Hypothalamus (tissue), 51 donors: ENCODE results near the gene ANAPC1.
"Not testable (repeated sequence)": the region's sequence is repeated elsewhere in the genome, so short reads cannot be mapped to it uniquely, and the experiment has no call there.

Experiments
- DNase-seq, 51 donors: peaks; one replicate each; lab custom pipeline; 2025; lab: John Stamatoyannopoulos, UW

The ANAPC1 gene

GRCh38 chr2:111741517-111741916, 142.5 kb downstream of the ANAPC1 start:
- DNase-seq, result not testable (repeated sequence)

- not testable (repeated sequence) for DNase-seq
These were observed 147.9 kb downstream of the ANAPC1 start for GRCh38 chr2:111735838-111736721.

DNA sequence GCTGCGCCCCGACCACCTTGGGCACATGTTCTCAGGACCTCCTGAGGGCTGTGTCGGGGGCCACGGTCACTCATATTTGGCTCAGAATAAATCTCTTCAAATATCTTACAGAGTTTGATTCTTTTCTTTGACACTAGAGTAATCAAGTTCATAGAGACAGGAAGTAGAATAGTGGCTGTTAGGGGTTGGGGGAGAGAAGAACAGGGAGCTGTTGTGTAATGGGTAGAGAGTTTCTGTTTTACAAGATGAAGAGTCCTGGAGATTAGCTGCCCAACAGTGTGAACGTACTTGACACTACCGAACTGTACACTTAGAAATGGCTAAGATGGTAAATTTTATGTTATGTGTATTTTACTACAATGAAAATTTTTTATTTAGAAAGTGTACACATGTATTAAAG, 148.6 kb downstream of the ANAPC1 start:
- not testable (repeated sequence) for DNase-seq

GRCh38 chr2:111729812-111730458, 154.1 kb downstream of the ANAPC1 start:
- DNase-seq, result not testable (repeated sequence)

DNA sequence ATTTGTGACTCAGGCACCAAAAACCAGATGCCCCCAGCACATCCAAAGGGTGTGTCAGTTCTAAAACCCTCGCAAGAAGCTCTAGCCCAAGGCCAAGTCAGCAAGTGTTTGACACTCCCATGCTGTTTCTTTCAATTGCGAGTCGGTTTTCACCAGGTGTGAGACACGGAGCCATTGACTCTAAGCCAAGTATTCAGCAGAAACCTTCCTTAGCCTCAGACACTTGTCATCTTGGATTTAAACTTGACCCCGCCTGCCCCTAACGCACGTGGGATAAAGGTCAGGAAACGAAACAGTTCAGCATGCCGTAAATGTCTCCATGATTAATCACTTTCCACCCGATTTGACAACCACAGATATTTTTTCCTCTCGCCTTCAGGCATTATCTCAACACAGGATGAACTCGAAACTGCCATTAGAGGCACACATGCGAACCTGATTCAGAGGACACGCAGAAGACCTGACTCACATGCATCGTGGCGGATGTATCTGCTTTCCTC, 156.3 kb downstream of the ANAPC1 start:
- not testable (repeated sequence) for DNase-seq

- DNase-seq, result not testable (repeated sequence)
These were observed 158.3 kb downstream of the ANAPC1 start for GRCh38 chr2:111725742-111726141.

DNA sequence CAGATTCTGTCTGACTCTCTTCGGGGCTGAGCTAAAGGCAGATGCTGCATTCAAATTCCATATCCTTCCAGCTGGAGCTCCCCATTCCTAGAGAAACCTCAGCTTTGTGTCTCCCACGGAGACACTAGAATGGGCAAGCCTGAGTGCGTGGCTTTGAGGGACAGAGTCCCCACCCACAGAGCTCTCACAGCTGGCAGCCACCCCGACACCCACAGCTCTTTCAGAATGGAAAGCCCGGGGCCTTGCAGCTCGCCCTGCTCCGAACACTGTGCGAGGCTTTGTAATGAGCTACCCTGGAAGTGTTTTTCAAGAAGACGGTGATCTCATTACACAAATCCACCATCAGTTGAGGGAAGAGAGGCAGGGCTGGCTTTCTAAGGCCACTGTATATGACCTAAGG, 164.4 kb downstream of the ANAPC1 start:
- DNase-seq, result not testable (repeated sequence)
